ENCODE results near the gene PSMD4.
A peak's percentile ranks its signal among the peaks of the same experiment; 100 is the strongest.
"Not testable (repeated sequence)": the region's sequence is repeated elsewhere in the genome, so short reads cannot be mapped to it uniquely, and the experiment has no call there.

PSMD4 gene

GRCh38 chr1:151273924-151274466 lies 19.5 kb downstream of the PSMD4 start:
- DNase-seq (ENCODE audit: low read depth in 2 of 2), result no peak

- not testable (repeated sequence) for DNase-seq (ENCODE audit: low read depth in 2 of 2)
These were observed 20.8 kb downstream of the PSMD4 start for GRCh38 chr1:151275341-151275740.

- no peak for DNase-seq (ENCODE audit: low read depth in 2 of 2)
These were observed 22.7 kb downstream of the PSMD4 start for GRCh38 chr1:151277249-151277648.

GRCh38 chr1:151281225-151281968 lies 26.9 kb downstream of the PSMD4 start:
- DNase-seq (ENCODE audit: low read depth in 2 of 2), result peak; percentile 88 to 90

- DNase-seq (ENCODE audit: low read depth in 2 of 2), result peak; percentile 96
These were observed 27.7 kb downstream of the PSMD4 start, which contains the start of gene ZNF687 for GRCh38 chr1:151281969-151282882. TSS of gene ZNF687 (plus strand) at chr1:151282299. CDS start at chr1:151286292, 3,993 bp downstream.

GRCh38 chr1:151282883-151283725 lies 28.6 kb downstream of the PSMD4 start:
- peak in 1 of 2 donors; percentile 5 for DNase-seq (ENCODE audit: low read depth in 2 of 2)

- no peak for DNase-seq (ENCODE audit: low read depth in 2 of 2)
These were observed 29.6 kb downstream of the PSMD4 start for GRCh38 chr1:151284013-151284577.

GRCh38 chr1:151286619-151287340 lies 32.2 kb downstream of the PSMD4 start:
- DNase-seq (ENCODE audit: low read depth in 2 of 2), result no peak

GRCh38 chr1:151287341-151287699 lies 32.8 kb downstream of the PSMD4 start:
- no peak for DNase-seq (ENCODE audit: low read depth in 2 of 2)

- DNase-seq (ENCODE audit: low read depth in 2 of 2), result no peak
These were observed 33.4 kb downstream of the PSMD4 start for GRCh38 chr1:151287767-151288500.

GRCh38 chr1:151288502-151288901 lies 34.0 kb downstream of the PSMD4 start:
- no peak for DNase-seq (ENCODE audit: low read depth in 2 of 2)

GRCh38 chr1:151289080-151289935 lies 34.8 kb downstream of the PSMD4 start:
- no peak for DNase-seq (ENCODE audit: low read depth in 2 of 2)

GRCh38 chr1:151289991-151290708 lies 35.6 kb downstream of the PSMD4 start:
- no peak for DNase-seq (ENCODE audit: low read depth in 2 of 2)

GRCh38 chr1:151290709-151291303 lies 36.3 kb downstream of the PSMD4 start:
- no peak for DNase-seq (ENCODE audit: low read depth in 2 of 2)

GRCh38 chr1:151292207-151293030 lies 37.9 kb downstream of the PSMD4 start:
- DNase-seq (ENCODE audit: low read depth in 2 of 2), result peak in 1 of 2 donors; percentile 7

GRCh38 chr1:151293093-151293492 lies 38.6 kb downstream of the PSMD4 start:
- DNase-seq (ENCODE audit: low read depth in 2 of 2), result no peak
